Subcutaneous preadipocyte (primary cell): ENCODE measurements around the gene PKP2. TPM values are rescaled to one million over a fixed set of nuclear protein-coding genes. Genes with fewer than 3 reads are reported as not detected.

Experiments used
- total RNA-seq: library from RNA; depleted of rRNA; stranded (reverse); fragments of >200 nt; gene quantifications from 2 replicates; pipeline ENCODE4 v1.2.3, GENCODE V29; 2012

Gene PKP2
- not detected in 2 replicates for total RNA-seq

DNA sequence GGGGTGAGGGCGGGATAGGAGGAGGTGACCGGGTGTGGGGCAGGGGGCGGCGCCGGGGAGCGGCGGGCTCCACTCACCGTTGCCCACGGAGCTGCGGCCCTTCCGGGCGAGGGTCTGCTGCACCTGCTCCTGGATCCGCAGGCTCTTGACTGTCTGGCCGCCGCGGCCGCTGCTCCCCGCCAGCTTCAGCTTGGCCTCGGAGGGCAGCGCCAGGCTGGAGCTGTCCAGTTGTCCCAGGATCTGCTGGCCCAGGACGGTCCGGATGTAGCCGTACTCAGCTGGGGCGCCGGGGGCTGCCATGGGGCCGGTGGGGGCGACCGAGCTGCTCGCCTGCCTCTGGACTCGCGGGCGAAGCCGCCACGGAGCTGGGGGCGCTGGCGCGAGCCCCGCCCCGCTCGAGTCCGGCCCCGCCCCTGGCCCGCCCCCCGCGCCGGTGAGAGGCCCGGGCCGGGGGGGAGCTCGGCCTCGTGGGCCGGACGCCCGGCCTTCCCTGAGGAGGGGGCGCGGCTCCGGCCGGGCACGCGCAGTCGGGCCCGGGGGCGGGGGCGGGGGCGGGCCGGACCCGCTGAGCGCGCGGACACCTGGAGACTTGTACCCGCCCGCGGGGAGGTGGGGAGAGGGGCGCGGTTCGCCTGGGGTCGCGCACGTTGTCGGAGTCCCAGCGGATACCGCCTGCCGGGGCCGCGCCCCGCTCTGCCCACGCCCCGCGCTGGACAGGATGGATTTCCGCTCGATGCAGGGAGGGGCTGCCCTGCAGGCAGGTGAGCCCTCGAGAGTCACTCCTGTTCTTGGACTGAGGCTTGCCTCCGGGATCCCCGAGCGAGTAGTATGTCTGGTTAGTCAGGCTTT lies at the start of gene PKP2:
Gene PKP2 (minus strand): TSS at position 346 of the 849 bp plus-strand sequence. CDS start 46 bp downstream, at position 300.

DNA sequence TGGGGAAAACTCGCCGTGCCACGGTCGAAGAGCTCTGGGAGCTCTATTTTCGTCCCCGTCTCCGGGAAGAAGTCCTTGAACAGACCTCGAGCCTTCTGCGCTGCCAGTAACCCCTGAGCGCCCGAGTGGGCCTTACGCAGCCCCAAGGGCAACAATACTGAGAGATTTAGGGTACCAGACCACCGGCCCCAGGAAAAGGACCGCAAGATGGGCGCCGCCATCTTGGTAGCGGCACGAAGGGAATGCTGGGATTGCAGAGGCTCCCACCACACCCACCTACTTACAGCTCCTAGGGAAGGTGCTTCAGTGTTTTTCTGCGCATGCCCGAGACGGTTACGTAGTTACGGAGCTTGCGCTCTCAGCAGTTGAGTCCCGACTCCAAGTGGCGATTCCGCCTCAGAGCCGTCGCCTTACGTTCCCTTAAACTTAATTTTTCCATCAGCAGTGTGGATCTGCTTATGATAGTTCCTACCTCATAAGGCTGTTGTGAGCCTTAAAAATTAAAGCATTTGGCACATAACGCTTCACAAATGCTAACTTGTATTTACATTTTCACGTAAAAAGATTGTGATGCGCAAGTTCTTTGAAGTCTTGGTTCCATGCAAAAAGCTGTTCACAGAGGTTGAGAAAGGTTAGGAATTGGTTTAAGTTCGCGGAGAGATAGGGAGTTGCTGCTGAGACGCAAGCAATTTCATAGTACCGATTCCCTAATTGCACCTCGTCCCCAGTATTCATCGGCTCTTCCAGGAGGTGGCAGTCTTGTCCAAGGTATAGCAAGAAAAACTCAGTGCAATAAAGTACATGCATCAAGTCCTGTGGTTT lies 140.7 kb downstream of the PKP2 start, which contains the start of gene YARS2:
Gene YARS2 (minus strand): TSS at position 244 of the 822 bp plus-strand sequence. CDS start 23 bp downstream, at position 221.

Other genes with a start within 250 kb of the PKP2 start
- gene DNM1L, start 217.5 kb downstream of the PKP2 start, total RNA-seq = 78.6 and 87.4 TPM in 2 replicates
- 35.6 and 38.5 TPM in 2 replicates for gene YARS2, start 140.9 kb downstream of the PKP2 start, total RNA-seq